Stimulated activated CD8-positive, alpha-beta memory T cell treated with anti-CD3 and anti-CD28 coated beads, Interleukin-2, amount 100 ng/mL, for 48 hours (primary cell): ENCODE measurements around the gene SLITRK2.

Experiments
- DNase-seq, 2 donors: peaks; one replicate each; pipeline ENCODE4 v3.0.0-alpha.2; 2020; ENCODE audit warnings: low read depth in 2 of 2

SLITRK2 gene, protein sequence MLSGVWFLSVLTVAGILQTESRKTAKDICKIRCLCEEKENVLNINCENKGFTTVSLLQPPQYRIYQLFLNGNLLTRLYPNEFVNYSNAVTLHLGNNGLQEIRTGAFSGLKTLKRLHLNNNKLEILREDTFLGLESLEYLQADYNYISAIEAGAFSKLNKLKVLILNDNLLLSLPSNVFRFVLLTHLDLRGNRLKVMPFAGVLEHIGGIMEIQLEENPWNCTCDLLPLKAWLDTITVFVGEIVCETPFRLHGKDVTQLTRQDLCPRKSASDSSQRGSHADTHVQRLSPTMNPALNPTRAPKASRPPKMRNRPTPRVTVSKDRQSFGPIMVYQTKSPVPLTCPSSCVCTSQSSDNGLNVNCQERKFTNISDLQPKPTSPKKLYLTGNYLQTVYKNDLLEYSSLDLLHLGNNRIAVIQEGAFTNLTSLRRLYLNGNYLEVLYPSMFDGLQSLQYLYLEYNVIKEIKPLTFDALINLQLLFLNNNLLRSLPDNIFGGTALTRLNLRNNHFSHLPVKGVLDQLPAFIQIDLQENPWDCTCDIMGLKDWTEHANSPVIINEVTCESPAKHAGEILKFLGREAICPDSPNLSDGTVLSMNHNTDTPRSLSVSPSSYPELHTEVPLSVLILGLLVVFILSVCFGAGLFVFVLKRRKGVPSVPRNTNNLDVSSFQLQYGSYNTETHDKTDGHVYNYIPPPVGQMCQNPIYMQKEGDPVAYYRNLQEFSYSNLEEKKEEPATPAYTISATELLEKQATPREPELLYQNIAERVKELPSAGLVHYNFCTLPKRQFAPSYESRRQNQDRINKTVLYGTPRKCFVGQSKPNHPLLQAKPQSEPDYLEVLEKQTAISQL

DNA sequence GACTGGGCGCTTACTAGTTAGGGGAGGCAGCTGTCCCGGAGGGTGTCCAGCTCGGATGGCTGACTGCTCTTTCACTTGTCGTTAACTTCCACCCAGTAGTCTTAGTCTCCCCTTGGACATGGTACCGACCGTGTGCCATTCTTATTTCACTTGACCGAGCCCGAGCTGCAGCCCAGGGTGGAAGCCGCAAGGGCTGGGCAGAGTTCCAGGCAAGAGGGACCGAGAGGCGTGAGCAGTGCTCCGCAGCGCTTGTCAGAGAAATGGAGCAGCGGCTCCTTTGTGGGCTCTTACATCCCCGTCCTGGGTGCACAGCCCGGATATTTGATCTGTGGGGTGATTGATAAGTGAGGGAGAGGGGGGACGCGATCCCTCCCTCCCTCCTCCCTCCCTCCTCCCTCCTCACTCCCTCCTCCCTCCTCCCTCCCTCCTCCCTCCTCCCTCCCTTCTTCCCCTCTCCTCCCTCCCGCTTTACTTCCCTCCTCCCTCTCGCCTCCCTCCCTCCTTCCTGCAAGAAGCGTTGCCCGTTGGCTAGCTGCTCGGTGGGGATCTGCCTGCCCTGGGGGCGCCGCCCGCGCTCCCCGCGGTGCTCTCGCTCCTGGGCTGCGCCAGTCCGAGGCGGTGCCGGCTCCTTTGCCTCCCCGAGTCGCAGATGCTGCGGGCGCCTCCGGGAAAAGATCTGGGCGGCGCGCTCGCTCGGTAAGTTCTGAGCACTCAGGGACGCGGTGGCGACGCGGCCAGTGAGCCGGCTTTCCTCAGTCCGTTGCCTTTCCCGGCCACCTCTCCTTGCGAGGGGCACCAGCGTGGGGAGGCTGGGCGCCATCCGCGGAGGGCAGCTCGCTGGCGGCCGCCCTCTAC, at the start of gene SLITRK2:
TSS of gene SLITRK2 (plus strand) at position 499 of the 855 bp plus-strand sequence. CDS start 4,597 bp downstream, outside the sequence.
- no peak for DNase-seq

DNA sequence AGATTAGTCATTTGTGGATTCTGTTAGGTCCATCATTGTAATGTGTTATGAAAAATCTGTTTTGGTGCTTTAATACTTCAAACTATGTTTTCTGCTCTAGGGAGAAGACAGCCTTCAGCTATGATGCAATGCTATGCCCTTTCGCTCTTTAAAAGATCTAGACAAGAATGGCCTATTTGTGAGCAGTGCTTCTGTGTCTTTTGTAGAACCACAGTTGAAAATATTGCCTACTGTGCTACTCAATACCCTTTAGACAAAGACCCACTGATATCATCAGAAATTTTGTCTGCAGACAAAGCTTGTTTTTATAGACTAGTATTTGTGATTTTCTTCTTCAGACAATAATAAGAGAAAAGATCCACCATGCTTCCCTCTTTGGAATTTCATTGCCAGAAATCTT, 44.6 kb upstream of the SLITRK2 start:
- DNase-seq: no peak

DNA sequence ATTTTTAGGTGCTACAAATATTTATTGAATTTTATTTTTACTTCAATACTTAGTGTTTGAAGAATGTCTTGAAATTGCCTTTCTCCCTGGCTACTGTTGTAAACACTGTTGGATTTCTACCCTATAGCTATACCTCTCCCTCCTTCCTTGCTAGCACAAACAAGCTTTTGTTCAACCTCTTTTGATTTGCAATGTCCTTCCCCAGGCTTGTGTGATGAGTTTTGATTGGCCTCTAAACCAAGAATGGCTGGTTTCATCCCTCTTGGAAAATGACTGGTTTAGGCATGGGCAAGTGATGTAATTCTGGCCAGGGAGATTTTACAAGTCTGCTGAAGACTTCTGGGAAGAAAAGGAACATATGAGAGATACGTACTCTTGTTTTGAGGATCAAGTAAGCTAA, 25.3 kb upstream of the SLITRK2 start:
- no peak for DNase-seq

DNA sequence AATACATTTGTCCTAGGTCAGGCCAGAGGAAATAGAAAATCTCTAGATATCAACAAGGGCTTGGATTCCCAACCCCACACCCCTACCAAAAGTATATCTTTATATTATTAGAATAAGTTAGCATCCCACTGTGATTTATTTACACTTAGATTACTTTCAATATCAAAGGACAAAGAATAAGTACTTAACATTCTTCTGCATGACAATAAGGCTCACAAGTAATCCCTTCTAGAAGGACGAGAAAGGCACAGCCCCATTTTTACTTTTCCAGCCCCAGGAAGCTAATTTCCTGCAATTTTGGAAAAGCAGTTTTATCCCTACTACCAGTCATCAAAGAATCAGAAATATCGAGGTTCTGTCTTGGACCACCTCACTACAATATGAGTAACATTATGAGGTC, 14.1 kb upstream of the SLITRK2 start:
- no peak for DNase-seq

DNA sequence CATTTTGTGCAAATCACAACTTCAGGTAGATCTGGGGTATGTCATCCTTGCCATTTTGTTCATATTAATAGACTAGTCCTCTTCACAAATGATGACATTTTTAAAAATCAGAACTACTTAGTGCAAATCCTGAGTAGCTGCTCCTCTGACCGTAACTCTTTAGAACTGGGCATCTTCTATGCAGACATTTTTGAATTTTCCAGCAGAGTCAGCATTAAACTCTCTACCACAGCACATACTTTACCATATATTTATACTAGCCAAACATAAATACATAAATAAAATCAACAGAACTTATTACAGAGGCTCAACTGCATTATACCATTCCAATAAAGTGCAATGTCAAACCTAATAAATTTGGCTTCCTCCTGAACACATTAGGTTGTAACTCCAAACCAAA, 4.5 kb upstream of the SLITRK2 start:
- DNase-seq: no peak

DNA sequence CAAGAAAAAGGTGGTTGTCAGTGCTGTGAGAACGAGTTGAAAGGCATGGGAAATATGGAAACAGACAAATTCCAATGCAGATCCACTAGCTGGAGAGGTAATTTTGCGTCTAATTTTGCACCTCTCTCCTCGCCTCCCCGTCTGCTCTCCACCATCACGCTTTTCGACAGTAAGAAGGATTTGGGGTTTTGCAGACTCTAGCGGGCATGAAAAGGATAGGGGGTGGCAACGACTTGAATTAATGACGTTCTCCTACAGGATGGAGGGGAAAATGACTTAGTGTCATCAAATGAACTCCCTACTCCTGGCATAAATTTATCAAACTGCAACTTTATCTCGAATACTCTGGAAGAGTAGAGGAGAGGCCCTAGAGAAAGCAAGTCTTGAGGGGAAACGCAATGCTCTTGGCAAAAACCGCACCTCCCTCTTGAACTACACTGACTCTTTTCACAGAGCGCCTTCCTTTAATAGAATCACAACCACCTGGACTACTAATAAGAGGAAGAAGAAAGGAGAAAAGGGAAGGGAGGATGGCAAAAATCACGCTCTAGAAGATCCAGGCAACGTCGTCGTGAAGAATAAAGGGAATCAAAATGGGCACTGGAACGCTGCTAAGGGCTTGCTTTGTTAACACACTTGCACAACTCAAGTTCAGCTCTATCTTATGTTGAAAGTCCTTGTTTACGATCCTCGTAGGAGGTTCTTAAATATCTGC, 871 bp upstream of the SLITRK2 start:
- DNase-seq: no peak

DNA sequence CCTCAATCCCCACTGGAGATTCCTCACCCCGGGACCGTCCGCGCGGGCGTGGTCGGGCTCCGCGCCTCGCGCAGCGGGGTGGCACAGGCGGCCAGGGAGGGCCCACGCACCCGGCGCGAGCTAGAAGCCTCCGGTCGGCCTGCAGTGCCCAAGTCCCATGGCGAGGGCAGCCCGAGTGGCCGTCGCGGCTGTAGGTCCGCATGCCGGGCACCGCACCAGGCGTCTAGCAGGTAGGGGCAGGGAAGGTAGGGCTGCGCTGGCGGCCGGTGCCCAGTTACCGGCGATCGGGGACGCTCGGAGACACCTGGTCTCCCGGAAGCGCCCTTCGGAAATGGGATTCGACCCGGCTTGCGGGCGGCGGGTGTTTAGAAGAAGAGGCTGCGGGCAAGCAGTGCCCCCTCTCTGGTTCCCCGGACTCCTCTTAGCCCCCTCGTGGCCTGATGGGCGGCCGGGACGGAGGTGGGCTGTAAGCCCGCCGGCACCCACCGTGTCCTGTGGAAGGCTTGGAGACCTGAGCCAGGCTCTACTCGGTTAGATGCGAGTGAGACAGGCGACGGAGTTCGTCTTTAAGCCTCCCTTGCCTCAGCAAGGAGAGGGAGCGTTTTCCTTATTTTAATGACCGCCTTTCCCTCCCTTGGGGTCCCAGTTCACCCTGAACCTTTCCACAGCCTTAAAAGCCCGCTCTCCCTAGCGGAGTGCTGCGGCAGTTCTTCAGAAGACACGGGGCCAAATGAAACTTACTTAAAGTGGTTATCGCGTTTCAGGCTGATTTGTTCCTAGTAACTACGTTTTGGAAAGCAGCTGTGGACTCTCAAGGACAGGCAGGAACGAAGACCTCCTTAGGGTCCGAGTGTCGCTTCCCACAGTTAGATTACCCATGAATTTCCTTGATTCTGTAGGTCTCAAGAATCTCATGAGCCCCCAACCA, 821 bp downstream of the SLITRK2 start:
- no peak for DNase-seq

DNA sequence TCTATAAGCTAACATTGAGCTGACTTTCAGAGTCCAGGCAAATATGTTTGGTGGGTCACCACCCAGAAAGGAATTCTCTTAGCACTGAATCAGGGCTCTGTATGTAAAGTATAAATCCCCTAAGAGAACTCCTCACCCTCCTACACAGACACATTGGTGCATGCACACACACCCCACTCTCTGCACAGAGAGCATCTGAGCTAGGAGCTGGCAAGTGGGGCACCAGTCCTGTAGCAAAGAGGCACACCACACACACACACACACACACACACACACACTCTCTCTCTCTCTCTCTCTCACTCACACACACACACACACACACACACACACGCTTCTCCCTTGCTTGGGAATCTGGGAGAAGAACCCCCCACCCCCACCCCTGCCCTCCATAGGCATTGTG, 3.2 kb downstream of the SLITRK2 start:
- no peak for DNase-seq

DNA sequence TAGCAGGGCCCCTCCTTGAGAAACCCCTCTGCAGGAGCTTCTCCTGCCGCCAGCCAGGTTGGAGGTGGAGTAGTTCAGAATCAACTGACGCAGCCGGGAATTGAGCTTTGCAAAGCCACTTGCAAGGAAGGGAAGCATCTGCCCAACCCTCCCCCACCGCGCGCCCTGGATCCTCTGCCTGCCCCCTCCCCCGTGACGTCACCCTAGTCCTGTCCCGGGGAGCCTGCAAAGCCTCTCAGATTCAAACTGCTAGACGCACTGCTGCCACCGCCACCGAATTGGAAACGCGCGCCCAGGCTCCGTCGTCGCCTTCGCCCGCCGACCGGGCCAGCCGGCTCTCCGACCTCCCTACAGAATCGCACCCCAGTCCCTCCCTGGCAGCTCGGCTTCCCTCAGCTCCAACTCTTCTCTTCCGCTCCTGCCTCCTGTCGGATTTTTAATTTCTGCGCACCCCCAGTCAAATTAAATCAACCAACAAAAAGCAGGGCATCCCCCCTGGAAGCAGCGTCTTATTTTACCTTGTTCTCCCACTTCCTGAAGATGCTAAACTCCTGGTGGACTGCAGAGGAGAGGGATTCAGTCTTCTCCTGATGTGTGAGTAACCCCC, 3.8 kb downstream of the SLITRK2 start:
- DNase-seq: no peak

DNA sequence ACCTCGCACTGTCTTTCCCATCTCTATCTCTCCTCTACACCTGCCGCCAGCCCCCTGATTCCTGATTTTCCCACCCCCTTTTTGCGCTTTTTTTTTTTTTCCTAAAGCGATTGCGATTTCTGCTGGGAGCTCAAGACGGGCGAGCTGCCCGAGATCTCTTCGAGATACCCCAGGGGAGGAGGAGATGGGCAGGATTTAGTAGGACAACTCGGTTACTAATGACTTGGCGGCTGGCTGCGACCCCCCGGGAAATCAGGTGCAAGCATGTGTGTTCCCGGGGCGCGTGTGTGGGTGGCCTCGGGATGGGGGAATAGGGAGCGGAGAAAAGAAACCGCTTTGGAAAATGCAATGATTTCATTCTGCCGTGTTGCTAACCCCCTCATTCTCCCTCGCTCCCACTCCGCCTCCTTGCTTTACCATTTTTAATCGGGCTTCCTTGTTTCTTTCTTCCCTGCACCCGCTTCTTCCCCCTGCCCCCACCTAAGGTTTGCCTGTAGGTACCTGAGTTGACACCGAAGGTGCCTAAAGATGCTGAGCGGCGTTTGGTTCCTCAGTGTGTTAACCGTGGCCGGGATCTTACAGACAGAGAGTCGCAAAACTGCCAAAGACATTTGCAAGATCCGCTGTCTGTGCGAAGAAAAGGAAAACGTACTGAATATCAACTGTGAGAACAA, 4.4 kb downstream of the SLITRK2 start:
- DNase-seq: no peak

DNA sequence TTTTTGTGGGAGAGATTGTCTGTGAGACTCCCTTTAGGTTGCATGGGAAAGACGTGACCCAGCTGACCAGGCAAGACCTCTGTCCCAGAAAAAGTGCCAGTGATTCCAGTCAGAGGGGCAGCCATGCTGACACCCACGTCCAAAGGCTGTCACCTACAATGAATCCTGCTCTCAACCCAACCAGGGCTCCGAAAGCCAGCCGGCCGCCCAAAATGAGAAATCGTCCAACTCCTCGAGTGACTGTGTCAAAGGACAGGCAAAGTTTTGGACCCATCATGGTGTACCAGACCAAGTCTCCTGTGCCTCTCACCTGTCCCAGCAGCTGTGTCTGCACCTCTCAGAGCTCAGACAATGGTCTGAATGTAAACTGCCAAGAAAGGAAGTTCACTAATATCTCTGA, 5.5 kb downstream of the SLITRK2 start:
- no peak for DNase-seq

DNA sequence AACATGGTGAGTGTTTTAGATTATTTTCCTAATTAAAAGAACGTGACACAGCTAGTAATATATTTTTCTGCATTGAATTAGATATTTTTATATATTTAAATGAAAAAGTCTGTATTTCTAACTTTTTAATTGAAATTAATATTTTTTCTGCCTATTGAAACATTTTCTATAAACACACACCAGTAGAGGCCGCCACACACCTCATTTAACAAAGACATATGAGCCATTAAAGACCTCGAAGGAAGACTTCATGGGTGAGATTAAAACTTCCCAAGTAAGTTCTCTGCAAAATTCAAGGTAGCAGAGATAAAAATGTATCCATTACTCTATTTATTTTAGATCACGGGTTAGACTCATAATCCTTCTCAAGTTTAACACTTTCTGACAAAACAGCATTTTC, 8.3 kb downstream of the SLITRK2 start:
- no peak for DNase-seq

DNA sequence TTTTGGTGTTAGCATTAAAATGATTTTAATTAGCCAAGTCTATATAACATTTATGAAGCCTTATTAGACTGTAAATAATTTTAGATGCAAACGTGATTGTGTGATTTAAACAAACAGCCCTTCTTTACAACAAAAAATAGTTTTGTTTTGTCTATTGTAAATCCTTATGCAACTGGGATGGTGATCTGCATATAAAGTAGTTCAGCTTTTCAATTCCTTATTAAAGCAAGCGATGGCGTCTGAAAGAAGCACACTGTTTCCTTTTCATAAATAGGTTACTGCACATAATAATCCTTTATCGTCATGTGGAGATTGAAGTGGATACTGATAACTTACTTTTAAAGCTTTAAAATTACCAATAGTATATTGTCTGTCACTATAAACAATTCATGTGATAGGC, 8.8 kb downstream of the SLITRK2 start:
- DNase-seq: no peak

DNA sequence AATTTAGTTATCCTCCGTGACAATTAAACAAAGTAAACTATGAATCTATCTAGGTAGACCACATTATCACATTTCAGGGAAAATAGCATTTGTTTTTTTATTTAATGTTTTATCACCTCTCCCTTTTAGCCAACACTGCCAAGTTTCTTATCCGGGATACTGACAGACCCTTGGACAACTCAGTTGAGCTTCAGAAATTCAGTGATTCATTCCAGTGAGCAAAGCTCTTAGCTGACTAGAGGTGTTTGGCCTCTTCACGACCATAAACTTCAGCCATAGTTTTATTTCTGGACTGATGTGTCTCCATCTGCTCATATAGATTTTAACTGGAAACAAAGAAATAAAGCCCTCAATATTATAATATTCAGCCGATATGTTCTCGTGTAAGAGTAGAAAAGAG, 15.2 kb downstream of the SLITRK2 start:
- DNase-seq: no peak

DNA sequence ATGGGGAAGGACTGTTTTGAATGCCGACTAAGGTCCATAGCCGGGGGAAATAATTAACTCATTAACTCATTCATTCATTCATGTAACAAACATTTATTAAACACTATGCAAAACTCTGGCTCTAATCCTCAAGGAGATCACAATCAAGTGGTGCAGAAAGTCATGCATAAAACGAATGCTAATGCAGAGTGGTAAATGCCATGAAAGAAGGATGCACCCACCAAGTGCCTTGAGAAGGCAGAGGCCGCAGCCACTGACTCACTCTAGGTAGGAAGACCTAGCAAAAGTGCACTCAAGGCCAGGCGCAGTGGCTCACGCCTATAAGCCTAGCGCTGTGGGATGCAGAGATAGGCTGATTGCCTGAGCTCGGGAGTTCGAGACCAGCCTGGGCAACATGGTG, 22.9 kb downstream of the SLITRK2 start:
- DNase-seq: no peak

DNA sequence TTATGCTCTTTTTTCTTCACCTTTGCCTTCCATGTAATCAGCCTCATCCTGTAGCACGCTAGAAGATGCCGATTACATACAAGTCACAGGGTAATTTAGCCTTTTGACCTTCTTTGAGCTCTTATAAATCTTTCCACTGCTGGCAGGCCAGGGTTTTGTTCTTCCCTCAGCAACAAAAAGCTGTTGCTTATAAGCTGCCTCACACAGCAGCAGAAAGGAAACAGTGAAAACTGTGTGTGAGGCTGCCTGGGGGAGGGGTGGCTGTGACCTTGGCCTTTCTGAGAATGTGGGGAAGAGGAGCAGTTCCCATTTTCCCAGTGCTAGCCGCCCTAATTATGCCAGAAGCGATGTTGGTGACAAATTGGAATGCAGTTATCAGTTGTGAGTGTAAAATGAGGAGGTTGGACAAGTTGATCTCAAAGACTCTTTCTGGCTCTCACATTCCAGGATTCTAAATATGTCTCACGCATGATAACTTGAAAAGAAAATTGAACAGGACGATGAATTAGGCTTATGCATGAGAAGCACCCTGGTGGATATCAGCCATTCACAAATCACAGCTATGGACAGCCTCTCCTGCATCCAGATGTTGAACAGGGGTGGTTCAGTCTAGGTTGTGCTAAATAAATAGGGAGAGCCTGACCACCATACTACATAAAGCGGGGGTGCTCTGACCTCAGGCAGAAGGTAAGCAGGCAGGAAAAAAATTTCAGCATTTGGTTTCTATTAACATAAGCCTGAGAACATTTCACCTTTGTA, 25.7 kb downstream of the SLITRK2 start:
- DNase-seq: no peak

DNA sequence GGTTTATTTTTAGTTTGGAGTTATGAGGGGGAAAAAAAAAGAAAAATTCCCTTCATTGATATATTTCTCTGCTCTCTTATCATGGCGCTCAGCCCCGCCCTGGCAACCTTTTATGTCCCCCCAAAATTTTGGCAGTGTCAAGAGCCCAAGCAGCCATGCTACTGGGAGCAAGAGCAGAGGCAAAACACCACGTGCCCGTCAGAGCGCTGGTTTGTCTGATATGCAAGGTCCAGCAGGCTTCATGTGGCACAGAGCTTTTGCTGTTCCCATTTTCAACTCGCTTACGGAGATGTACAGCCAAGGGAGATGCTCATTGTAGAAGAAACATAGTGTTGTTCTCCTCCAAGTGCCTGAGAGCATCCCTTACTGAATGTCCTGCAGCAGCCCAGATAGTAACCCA, 27.3 kb downstream of the SLITRK2 start:
- no peak for DNase-seq

DNA sequence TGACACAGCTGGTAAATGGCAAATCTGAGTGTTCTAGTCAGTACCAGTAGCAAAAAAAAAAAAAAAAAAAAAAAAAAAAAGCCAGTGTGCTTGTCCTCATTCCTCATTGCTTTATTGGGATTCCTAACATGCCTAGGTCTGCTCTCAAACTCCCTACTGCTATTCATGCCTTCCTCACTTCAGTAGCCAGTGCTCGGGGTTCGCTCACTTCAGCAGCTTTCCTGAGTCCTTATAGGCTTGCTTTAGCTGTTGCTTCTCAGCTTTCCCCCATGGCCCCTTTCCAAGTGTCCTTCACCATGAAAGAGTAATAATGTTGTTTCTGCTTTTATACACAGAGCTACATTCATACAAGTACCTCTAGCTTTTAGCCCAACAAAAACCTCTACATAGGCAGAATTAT, 30.8 kb downstream of the SLITRK2 start:
- no peak for DNase-seq

DNA sequence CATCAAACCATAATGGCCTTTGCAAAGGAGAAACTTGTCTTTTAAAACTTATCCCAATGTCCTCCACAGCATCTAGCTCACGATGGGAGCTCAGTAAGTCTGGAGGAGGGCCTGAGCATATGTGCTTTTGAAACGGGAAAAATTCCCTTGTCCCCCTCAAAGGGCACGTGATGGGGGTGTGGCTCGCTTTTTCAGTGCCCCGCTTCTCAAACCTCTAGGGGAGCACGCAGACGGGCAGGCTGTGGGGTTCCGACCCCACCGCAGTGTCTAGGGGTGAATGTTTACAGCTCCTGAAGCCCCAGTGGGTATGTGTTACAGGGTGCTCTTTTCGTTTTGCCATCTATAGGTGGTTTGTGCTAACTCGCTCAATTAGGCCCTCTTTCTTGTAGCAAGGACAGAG, 31.2 kb downstream of the SLITRK2 start:
- DNase-seq: no peak
